A673 (cell line): ENCODE data around the gene CTNNA1. TPM values are rescaled to one million over a fixed set of nuclear protein-coding genes. Genes with fewer than 3 reads are reported as not detected.
"Not testable (repeated sequence)": the region's sequence is repeated elsewhere in the genome, so short reads cannot be mapped to it uniquely, and the experiment has no call there.

Experiments
- BruUV-seq: library from RNA; stranded (reverse); fragments of 400-500 nt; replicated peaks from 2 replicates; lab custom pipeline; 2021; lab: Mats Ljungman, UMichigan
- CTCF ChIA-PET: fragments of 300-600 bp; sonication (Branson Sonifier 250); formaldehyde crosslinking; loops from one replicate; lab custom pipeline; 2022; ENCODE audit warnings: antibody characterized with exemption; lab: Charles Lee
- POLR2A ChIA-PET: fragments of 300-600 bp; sonication (Branson Sonifier 250); formaldehyde crosslinking; loops from one replicate; lab custom pipeline; 2022; ENCODE audit warnings: antibody characterized with exemption; ENCODE audit not compliant: low non-redundant PET; lab: Charles Lee
- DNase-seq: peaks from one replicate; pipeline ENCODE4 v3.0.0-alpha.2; 2015; ENCODE audit warnings: low spot score
- H3K27ac ChIP-seq: fragments of 200-600 bp; sonication (generic); 2 replicates; pipeline ENCODE4 v1.5.1; 2016; ENCODE audit warnings: mixed run types, low read depth, mild to moderate bottlenecking, mixed read lengths, antibody characterized with exemption, low read length; ENCODE audit not compliant: poor library complexity, severe bottlenecking
- H3K27me3 ChIP-seq: fragments of 200-600 bp; sonication (generic); replicated peaks from 2 replicates; pipeline ENCODE4 v1.6.1; 2017; ENCODE audit warnings: mixed run types, low read depth, mild to moderate bottlenecking, mixed read lengths, antibody characterized with exemption, low read length; ENCODE audit not compliant: insufficient read depth, poor library complexity
- H3K36me3 ChIP-seq: fragments of 200-600 bp; sonication (generic); 2 replicates; pipeline ENCODE4 v1.6.1; 2016; ENCODE audit warnings: mixed run types, mild to moderate bottlenecking, mixed read lengths, antibody characterized with exemption, low read length; ENCODE audit not compliant: insufficient read depth, poor library complexity, severe bottlenecking
- H3K4me1 ChIP-seq: fragments of 200-600 bp; sonication (generic); 2 replicates; pipeline ENCODE4 v1.6.1; 2017; ENCODE audit warnings: mixed run types, mild to moderate bottlenecking, mixed read lengths, antibody characterized with exemption, low read length; ENCODE audit not compliant: insufficient read depth, poor library complexity, severe bottlenecking
- H3K4me3 ChIP-seq: fragments of 200-600 bp; sonication (generic); 2 replicates; pipeline ENCODE4 v1.5.1; 2016; ENCODE audit warnings: low read depth, mixed run types, mild to moderate bottlenecking, mixed read lengths, low read length; ENCODE audit not compliant: poor library complexity, severe bottlenecking
- H3K9me3 ChIP-seq: fragments of 200-600 bp; sonication (generic); 2 replicates; pipeline ENCODE4 v1.6.1; 2016; ENCODE audit warnings: mixed run types, low read depth, mild to moderate bottlenecking, mixed read lengths, antibody characterized with exemption, low read length; ENCODE audit not compliant: poor library complexity, severe bottlenecking
- CTCF ChIP-seq: fragments of 300-800, 200-600 bp; sonication (generic); conservative IDR thresholded peaks from 2 replicates; pipeline ENCODE4 v1.5.1; 2017; ENCODE audit warnings: low read depth, mild to moderate bottlenecking, antibody characterized with exemption, low read length, moderate library complexity, mixed read lengths
- EZH2 ChIP-seq: fragments of 200-600 bp; sonication (generic); IDR thresholded peaks from 2 replicates; pipeline ENCODE4 v1.6.1; 2017; ENCODE audit warnings: borderline replicate concordance, low read depth, mild to moderate bottlenecking, mixed read lengths, antibody characterized with exemption, low read length; ENCODE audit not compliant: poor library complexity, severe bottlenecking
- intact Hi-C: fragments of 100-400 bp; cut with micrococcal nuclease; formaldehyde crosslinking; loops from one replicate; pipeline ENCODE4 v1.10.0; 2022; ENCODE audit not compliant: unreplicated experiment
- total RNA-seq: library from RNA; stranded (reverse); gene quantifications from 2 replicates; pipeline ENCODE4 v1.2.3, GENCODE V29; 2021

The CTNNA1 gene
- total RNA-seq, 1 experiment from 2014 or later: 249 TPM

DNA sequence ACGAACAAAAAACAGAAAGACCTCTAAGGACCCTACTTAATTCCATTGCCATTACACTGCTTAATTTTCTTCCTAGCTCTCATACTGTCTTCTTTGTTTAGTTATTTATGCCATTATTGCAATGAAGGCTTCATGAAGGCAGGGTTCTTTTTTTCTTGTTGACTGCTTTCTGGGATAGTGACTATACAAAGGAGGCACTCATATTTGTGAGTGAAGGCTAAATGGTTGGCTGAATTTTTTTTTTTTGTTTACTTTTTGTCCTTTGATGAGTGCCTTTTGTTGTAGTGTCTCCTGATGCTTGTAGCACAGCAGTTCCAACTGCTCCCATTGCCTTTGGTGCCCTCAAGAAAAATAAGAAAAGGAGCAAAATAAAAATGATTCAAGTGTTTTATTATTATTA is 17.8 kb downstream of the CTNNA1 start:
- no peaks in the 10 kb centered on the region for H3K27me3 ChIP-seq
- no peaks in the 10 kb centered on the region for H3K9me3 ChIP-seq
- H3K36me3 ChIP-seq: no peaks in the 10 kb centered on the region
- H3K27ac ChIP-seq: no peak overlapping the region
- peaks cover 4% of the 10 kb centered on the region for H3K4me1 ChIP-seq
- no peak for DNase-seq
- no peak for TF ChIP-seq EZH2
- no peak for TF ChIP-seq CTCF
- no TSS peak for BruUV-seq
- intact Hi-C loops: no loop called here
- POLR2A ChIA-PET: no interaction called here
- CTCF ChIA-PET: no interaction called here
- no peak overlapping the region for H3K4me3 ChIP-seq

GRCh38 chr5:138772986-138773594 is 19.9 kb downstream of the CTNNA1 start:
- ChIA-PET POLR2A (no interaction called here), CTCF (no interaction called here)
- intact Hi-C loops: no loop called here
- Histone ChIP-seq H3K27me3 (no peaks in the 10 kb centered on the region), H3K4me1 (peaks cover 4% of the 10 kb centered on the region), H3K36me3 (no peaks in the 10 kb centered on the region), H3K9me3 (no peaks in the 10 kb centered on the region), H3K27ac (no peak overlapping the region), H3K4me3 (no peak overlapping the region)
- BruUV-seq: no TSS peak
- DNase-seq: no peak
- TF ChIP-seq EZH2 (no peak), CTCF (no peak)

DNA sequence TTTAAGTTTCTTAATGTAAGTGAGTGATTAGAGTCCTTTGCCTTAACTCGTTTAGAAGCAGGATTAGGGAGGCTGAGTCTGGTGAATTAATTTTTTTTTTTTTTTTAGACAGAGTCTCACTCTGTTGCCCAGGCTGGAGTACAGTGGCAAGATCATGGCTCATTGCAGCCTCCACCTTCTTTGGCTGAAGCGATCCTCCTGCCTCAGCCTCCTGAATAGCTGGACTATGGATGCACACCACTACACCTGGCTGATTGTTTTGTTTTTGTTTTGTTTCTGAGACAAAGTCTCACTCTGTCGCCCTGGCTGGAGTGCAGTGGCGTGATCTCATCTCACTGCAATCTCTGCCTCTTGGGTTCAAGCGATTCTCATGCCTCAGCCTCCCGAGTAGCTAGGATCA is 20.4 kb downstream of the CTNNA1 start:
- H3K27ac ChIP-seq, CTCF ChIA-PET, H3K9me3 ChIP-seq, POLR2A ChIA-PET, intact Hi-C loops, H3K36me3 ChIP-seq, H3K4me1 ChIP-seq, DNase-seq, BruUV-seq, H3K4me3 ChIP-seq, H3K27me3 ChIP-seq: not testable (repeated sequence)

GRCh38 chr5:138775034-138775433 is 21.8 kb downstream of the CTNNA1 start:
- POLR2A ChIA-PET: no interaction called here
- intact Hi-C loops: no loop called here
- Histone ChIP-seq H3K4me3 (no peak overlapping the region), H3K27ac (no peak overlapping the region), H3K36me3 (no peaks in the 10 kb centered on the region), H3K9me3 (no peaks in the 10 kb centered on the region), H3K27me3 (no peaks in the 10 kb centered on the region), H3K4me1 (peaks cover 4% of the 10 kb centered on the region)
- CTCF ChIA-PET: no interaction called here
- no TSS peak for BruUV-seq
- DNase-seq: no peak
- TF ChIP-seq CTCF (no peak), EZH2 (no peak)
